Measurements from ENCODE around the gene SETD6. TPM values are rescaled to one million over a fixed set of nuclear protein-coding genes. Genes with fewer than 3 reads are reported as not detected.

Gene SETD6
- total RNA-seq, 4 donors from 2014 or later, result 32.8 to 74.2 (median 52.9) TPM

DNA sequence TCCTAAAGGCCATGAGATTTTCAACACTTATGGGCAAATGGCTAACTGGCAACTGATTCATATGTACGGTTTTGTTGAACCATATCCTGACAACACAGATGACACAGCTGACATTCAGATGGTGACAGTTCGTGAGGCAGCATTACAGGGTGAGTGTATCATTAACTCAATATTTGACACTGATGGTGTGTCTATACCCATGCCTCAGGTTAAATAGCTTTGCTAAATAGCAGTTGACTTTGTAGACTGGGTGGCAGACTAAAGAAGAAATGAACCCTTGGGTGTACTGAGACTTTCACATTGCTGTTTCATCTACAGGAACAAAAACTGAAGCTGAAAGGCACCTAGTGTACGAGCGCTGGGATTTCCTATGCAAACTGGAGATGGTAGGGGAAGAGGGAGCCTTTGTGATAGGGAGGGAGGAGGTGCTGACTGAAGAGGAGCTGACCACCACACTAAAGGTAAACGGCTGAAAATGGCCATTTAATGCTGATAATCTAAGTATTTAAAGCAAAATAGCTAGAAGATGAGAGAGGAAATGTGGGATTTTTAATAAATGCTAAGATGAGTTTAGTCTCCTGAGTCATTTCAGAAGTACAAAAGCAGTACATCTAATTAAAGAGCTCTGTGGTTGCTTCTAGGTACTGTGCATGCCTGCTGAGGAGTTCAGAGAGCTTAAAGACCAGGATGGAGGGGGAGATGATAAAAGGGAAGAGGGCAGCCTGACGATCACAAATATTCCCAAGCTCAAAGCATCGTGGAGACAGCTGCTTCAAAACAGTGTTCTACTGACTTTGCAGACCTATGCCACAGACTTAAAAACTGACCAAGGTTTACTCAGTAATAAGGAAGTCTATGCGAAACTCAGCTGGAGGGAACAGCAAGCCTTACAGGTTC, 3.0 kb downstream of the SETD6 start:
- H3K4me3 ChIP-seq (ENCODE audit: low read depth, poor library complexity, severe bottlenecking), result no peak overlapping the region
- DNase-seq (ENCODE audit: low spot score in 2 of 2), result no peak
- 72% methylated on average over 8 of the region's 8 CpGs for WGBS, 2 donors
- intact Hi-C loops (cut with DNase I; ENCODE audit: low total_unique reads), result no loop called here
- TF ChIP-seq POLR2A (IDR thresholded peaks at IDR 0.05), result no peak
- TF ChIP-seq, protein P1, sequence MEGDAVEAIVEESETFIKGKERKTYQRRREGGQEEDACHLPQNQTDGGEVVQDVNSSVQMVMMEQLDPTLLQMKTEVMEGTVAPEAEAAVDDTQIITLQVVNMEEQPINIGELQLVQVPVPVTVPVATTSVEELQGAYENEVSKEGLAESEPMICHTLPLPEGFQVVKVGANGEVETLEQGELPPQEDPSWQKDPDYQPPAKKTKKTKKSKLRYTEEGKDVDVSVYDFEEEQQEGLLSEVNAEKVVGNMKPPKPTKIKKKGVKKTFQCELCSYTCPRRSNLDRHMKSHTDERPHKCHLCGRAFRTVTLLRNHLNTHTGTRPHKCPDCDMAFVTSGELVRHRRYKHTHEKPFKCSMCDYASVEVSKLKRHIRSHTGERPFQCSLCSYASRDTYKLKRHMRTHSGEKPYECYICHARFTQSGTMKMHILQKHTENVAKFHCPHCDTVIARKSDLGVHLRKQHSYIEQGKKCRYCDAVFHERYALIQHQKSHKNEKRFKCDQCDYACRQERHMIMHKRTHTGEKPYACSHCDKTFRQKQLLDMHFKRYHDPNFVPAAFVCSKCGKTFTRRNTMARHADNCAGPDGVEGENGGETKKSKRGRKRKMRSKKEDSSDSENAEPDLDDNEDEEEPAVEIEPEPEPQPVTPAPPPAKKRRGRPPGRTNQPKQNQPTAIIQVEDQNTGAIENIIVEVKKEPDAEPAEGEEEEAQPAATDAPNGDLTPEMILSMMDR (IDR thresholded peaks at IDR 0.05), result no peak

DNA sequence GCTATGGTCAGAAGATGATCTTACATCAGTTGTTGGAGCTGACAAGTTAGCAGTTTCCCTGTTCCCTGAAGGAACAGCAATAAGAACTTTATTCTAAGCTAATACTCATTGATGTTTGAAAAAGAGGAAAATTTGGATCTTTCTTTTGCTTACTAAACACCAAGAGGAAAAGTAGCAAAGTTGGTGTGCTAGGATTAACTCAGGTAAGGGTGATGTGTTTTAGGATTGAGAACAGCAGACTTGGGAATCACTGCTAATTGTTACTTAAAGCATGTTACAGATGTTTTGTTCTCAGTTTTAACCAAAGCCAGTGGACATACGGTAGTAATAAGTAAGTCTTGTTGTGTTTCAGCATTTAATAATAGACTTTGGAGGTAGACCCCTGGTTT, 3.7 kb downstream of the SETD6 start:
- intact Hi-C loops (cut with DNase I; ENCODE audit: low total_unique reads), result no loop called here
- no peak for DNase-seq (ENCODE audit: low spot score in 2 of 2)
- no peak for TF ChIP-seq POLR2A (IDR thresholded peaks at IDR 0.05)
- TF ChIP-seq, protein P1 (IDR thresholded peaks at IDR 0.05), result no peak
- WGBS, 2 donors, result 67% methylated on average over 1 of the region's 1 CpG
- H3K4me3 ChIP-seq (ENCODE audit: low read depth, poor library complexity, severe bottlenecking), result no peak overlapping the region

DNA sequence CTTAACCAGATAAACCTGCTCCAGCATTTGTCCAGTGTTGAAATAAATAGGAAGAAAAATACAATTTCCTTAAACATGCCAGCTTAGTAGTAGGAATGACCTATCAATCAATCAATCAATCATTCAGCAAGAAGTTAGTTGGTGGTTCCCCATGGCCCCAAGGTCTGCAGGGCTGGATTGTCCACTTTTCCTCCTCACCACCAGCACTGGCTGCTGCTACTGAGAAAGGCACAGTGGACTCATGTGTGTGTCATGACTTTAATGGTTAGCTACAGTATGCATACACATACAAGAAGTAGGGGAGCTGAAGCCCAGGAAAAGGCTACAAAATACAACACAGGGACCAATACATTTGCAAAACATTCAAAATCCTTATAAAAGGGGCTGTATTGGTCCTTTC, 4.4 kb downstream of the SETD6 start:
- intact Hi-C loops (cut with DNase I; ENCODE audit: low total_unique reads), result no loop called here
- H3K4me3 ChIP-seq (ENCODE audit: low read depth, poor library complexity, severe bottlenecking), result no peak overlapping the region
- no peak for DNase-seq (ENCODE audit: low spot score in 2 of 2)
- TF ChIP-seq, protein P1 (IDR thresholded peaks at IDR 0.05), result no peak
- TF ChIP-seq POLR2A (IDR thresholded peaks at IDR 0.05), result no peak

DNA sequence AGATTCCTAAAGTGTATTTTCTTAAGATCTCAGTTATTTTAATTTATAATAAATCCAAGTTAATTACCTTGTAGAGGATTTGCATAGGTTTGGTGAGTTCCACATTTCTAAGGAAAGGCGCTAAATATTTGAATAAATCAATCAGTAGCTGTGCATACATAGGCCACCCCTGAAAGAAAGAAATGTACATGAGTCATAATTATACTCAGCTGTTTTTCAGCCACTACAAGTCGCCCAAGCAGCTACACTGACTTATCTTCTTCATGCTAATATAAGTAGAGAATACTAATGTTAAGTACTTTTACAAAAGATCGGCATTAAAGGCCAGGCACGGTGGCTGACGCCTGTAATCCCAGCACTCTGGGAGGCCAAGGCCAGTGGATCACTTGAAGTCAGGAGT, 14.9 kb downstream of the SETD6 start:
- intact Hi-C loops (cut with DNase I; ENCODE audit: low total_unique reads), result no loop called here
- WGBS, 2 donors, result 86 to 87% methylated on average over 5 of the region's 5 CpGs
- no peak for DNase-seq (ENCODE audit: low spot score in 2 of 2)
- TF ChIP-seq POLR2A (IDR thresholded peaks at IDR 0.05), result no peak
- TF ChIP-seq, protein P1 (IDR thresholded peaks at IDR 0.05), result no peak
- H3K4me3 ChIP-seq (ENCODE audit: low read depth, poor library complexity, severe bottlenecking), result no peak overlapping the region

DNA sequence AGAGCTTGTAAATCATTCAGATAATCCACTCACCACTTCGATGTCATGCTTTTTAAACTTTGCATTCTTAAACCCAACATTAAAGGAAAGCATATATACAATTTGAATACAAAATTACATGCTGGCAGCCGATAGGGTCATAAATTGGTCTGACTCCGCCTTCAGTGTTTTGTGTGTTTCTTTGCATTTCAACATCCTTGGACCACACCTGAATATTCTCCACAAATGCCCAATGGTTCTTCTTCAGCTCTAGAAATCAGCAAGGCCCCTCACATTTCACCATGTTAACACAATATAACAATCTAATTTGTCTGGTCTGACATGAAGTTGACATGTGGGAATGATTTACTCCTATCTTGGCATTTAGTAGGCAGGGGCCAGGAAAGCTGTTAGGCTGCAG, 17.1 kb downstream of the SETD6 start:
- intact Hi-C loops (cut with DNase I; ENCODE audit: low total_unique reads), result no loop called here
- TF ChIP-seq, protein P1 (IDR thresholded peaks at IDR 0.05), result no peak
- TF ChIP-seq POLR2A (IDR thresholded peaks at IDR 0.05), result no peak
- no peak for DNase-seq (ENCODE audit: low spot score in 2 of 2)
- WGBS, 2 donors, result 85 to 88% methylated on average over 3 of the region's 3 CpGs
- no peak overlapping the region for H3K4me3 ChIP-seq (ENCODE audit: low read depth, poor library complexity, severe bottlenecking)

Measured in lower leg skin (tissue), 4 donors.